GM18498 (cell line): Measurements from ENCODE around the gene MAPK1IP1L.

Experiments used
- ATAC-seq: cut with Tn5 transposase; IDR thresholded peaks from one replicate; pipeline ENCODE4 v1.9.1; 2021; ENCODE audit warnings: mild to moderate bottlenecking, moderate library complexity; ENCODE audit not compliant: unreplicated experiment

Gene MAPK1IP1L

DNA sequence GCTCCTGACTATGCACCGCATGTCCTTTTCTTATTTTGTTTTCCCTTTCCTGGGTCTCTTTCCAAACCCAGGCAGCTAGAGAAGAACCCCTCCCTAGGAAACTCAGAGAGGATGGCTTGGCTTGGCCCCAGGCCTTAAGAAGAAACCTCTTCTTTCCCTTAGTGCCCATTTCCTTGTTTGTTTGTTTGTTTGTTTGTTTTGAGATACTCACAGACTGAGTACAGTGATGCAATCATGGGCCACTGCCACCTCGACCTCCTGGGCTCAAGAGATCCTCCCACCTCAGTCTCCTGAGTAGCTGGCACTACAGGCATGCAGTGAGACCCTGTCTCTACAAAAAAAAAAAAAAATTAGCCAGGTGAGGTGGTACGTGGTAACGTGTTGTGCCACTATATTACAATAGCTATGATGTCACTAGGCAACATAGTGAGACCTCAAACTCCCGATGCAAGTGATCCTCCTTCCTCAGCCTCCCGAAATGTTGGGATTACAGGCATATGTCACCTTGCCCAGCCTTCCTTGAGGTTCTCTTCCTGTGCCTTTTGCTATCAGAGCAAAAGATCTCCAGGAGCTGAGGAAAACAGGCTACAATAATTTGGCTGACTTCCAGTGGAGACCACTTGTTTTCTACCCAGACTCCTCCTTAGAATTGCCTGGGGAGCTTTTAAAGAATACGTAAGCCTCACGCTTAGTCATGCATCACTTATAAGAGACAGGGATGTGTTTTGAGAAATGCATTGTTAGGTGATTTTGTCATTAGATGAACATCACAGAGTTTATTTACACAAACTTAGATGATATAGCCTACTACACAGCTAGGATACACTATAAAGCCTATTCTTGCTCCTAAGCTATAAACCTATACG is 43.1 kb downstream of the MAPK1IP1L start:
- no peak for ATAC-seq

DNA sequence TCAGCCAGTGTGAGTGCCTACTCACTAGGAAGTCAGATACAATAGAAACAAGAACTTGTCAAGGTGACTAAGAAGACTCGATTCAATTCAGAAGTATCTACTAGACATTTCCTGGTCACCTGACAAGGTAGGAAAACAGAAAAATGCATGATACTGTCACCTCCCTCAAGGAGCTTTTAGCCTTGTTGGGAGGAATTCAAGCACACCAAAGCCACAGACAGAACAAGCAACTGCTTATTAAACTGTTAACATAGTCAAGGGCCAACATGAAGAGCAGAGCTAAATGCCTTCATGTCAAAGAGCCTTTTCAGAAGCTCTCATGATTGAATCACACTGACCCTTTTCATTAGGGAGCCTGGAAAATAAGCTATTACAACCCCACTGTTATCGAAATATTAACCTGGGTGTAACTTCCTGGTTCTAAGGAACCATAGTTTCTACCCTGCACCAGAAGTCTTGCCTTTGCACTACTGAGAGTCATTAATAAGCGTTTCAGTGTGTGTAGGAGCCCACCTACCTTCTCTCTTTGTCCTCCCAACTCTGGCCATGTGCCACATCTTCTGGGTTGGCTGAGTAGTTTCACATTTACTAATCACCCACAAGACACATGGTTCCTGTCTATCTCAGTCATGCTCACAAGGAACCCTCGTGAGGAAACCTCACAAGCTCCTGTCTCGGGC is 46.6 kb downstream of the MAPK1IP1L start:
- ATAC-seq: peak; percentile 67

GRCh38 chr14:55098561-55098898 is 47.1 kb downstream of the MAPK1IP1L start:
- ATAC-seq: no peak

DNA sequence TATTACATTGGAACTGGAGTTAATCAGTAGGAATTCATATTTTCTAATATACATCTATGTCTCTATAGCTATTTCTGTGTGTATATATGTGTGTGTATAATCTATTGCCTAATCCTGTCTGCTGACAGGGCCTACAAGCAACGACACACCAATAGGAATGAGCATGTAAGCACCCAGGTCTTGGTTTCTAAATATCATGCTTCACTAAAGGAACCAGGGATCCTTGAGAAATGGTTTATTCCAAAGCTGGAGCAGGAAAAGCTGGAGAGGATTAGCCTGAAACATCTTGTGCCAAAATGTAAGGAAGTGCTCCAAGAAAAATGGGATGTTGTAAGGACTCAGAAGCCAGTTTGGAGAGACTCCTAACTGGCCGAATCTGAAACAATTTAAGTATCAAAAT is 48.3 kb downstream of the MAPK1IP1L start:
- no peak for ATAC-seq

DNA sequence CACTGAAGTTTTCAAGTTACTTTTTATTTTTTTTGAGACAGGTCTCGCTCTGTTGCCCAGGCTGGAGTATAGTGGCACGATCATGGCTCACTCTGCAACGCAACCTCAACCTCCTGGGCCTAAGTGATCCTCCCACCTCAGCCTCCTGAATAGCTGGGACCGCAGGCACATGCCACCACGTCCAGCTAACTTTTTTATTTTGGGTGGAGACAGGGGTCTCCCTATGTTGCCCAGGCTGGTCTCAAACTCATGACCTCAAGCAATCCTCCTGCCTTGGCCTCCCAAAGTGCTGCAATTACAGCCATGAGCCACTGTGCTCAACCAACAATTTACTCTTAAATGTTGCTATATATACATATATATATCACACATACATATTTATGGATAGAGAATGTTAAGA is 50.3 kb downstream of the MAPK1IP1L start:
- ATAC-seq: no peak

- ATAC-seq: peak; percentile 77
Observed at GRCh38 chr14:55102141-55102621, 50.7 kb downstream of the MAPK1IP1L start.

DNA sequence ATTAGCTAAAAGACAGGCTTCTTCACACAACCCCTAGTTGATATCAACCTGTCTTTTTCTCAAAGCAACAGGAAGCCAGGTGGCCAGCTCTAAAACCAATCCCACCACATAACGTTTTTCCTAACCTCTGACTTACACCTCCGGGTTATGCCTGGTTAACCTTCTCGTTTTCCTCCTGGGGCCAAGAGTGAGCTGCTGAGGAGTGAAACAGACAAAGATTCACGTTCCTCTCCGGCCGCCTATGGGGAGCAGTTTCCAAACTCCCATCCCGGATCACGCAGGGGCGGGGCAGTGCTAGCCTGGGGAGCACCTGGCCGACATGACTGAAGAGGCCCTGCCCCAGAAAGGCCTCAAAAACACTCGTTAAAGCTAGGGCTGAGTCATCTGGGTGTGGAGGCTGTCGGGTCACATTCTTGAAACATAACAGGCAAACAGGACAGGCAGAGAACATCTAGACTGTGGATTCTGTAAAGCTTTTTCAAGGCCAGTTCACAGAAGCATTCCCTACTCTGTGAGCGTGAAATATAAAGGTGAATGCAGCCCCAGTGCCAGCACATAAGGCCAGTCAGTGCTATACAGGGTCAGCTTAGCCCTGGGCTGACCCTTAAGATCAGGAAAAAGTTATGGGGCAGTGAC is 51.7 kb downstream of the MAPK1IP1L start:
- ATAC-seq: peak; percentile 23

GRCh38 chr14:55103971-55104954 is 52.8 kb downstream of the MAPK1IP1L start:
- no peak for ATAC-seq

DNA sequence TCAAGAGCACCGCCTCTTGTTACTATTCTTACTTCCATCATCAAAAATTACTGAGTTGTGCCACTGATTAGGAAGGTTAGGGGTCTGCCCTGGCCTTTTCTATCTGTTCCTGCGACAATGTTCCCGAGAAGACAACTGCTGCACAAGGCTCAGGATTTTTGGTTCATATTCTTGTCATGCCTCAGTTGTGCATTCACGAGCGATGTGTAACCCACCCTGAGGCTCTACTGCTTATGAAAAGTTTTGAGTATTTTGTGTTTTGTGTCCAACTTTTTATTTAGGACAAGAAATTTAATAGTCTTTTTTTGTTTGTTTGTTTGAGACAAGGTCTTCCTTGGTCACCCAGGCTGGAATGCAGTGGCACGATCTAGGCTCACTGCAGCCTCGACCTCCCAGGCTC is 54.5 kb downstream of the MAPK1IP1L start:
- no peak for ATAC-seq

GRCh38 chr14:55107766-55108554 is 56.5 kb downstream of the MAPK1IP1L start:
- ATAC-seq: peak; percentile 58

DNA sequence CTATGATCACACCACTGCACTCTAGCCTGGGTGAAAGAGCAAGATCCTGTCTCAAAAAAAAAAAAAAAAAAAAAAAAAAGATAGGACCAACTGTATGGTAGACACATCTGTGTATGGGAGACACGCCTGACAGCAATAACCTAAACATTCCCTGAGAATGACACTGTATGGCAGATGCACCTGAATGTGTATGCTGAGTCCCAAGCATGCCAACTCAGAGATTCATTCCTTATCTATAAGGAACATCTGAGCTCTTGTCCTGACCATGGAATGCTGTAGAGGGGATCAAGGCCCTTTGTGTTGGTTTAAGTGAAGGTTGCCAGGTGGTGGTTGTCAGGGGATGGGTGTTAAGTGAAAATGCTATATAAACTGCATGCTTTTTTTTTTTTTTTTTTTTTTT is 58.4 kb downstream of the MAPK1IP1L start:
- no peak for ATAC-seq

DNA sequence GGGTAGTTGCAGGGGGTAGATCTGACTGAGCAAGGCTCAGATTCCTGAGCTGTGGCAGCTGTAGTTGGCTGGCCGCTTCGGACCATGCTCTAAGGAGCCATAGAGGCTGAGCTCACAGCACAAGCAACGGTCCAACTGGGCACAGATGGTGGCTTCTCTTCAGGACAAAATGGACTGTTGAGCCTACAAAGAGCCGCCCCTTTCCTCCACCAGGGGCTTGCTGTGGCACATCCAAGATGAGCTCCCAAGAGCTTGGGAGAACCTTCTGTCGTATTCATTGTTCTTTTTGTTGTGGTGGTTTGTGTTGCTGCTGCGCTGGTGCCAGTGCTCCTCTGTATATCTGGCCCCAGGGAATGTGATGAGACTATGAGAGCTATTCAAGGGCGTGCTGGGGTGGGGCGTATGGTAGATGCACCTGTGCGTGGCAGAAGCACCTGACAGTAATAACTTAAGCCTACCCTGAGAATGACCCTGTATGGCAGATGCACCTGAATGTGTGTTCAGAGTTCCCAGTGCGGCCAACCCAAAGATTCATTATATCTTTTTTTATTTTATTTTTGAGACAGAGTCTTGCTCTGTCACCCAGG is 59.8 kb downstream of the MAPK1IP1L start:
- ATAC-seq: no peak

- no peak for ATAC-seq
Observed at GRCh38 chr14:55114720-55115119, 63.3 kb downstream of the MAPK1IP1L start.

DNA sequence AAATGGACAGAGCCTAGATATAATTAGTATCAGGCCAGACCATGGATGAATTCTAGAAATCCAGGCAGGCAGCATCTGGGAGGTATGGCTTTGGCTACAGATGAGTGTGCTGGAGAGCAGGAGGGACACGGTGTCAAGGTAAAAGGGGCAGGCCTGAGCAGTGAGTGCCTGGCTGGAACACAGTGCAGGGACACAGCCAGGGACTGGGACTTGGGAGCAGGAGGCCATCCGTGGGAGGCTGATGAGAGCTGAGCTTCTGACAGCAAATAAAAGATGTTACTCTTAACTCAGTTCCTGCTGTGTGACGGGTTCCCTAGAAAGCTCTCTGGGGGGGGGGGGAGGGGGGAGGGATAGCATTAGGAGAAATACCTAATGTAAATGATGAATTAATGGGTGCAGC is 64.0 kb downstream of the MAPK1IP1L start:
- ATAC-seq: no peak

DNA sequence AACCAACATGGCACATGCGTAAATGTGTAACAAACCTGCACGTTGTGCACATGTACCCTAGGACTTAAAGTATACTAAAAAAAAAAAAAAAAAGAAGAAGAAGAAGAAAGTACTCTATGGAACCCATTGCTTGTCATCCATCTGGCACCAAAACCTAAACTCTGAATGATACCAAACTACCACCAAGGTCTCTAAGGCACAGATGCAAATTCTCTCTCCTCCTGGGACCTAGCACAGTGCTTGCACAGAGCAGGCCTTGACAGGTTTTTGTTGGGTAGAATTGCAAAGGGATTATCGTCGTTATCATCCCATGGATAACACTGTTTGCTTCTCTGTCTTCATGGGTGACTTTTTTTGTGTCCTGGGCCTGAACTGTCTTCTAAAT is 64.4 kb downstream of the MAPK1IP1L start:
- ATAC-seq: no peak

- no peak for ATAC-seq
Observed at GRCh38 chr14:55116246-55117030, 65.0 kb downstream of the MAPK1IP1L start.

DNA sequence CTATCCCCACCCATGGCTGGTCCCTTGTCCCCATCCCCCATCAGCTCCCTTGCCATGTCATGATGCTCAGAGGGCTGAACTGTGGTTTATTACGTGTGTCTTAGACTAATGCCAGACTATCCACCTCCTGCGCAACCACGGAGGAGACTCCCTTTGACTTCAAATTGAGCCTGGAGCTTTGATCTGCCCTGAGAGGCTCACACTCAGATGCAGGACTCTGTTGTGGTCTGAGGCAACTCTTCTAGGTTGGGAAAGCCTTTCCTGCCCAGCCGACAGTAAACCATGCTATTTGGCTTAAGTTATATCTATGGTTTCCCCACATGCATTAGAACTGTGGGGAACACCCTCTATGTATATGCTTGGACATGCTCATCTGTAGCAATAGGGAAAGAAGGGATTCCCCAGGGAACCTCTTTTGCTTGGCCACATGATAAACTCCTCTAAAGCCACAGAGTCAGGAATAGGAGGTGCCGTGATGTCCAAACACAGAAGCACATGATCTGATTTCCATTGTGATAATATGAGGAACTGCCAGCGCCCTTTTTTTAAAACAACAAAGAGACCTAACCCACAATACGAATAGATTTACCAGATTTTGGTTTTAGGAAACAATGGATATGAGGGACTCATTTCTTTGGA is 66.5 kb downstream of the MAPK1IP1L start:
- ATAC-seq: no peak

GRCh38 chr14:55118761-55119160 is 67.3 kb downstream of the MAPK1IP1L start:
- ATAC-seq: no peak
